HPDE6-E6E7 (cell line): ENCODE measurements around the gene PARP12.
"Not testable (repeated sequence)": the region's sequence is repeated elsewhere in the genome, so short reads cannot be mapped to it uniquely, and the experiment has no call there.

Source experiments
- DNase-seq: peaks from one replicate; pipeline ENCODE4 v3.0.0; 2011; ENCODE audit warnings: missing footprints; ENCODE audit errors: extremely low spot score

Gene PARP12

GRCh38 chr7:140062528-140063299 lies at the start of gene PARP12:
TSS of gene PARP12 (minus strand) at chr7:140062951. CDS start at chr7:140062847, 104 bp downstream.
- DNase-seq = peak; percentile 64

- DNase-seq = not testable (repeated sequence)
Observed at GRCh38 chr7:140108777-140109176, 46.0 kb upstream of the PARP12 start.

GRCh38 chr7:140096459-140096858 lies 33.7 kb upstream of the PARP12 start:
- DNase-seq = no peak

- DNase-seq = no peak
Observed at GRCh38 chr7:140093375-140093774, 30.6 kb upstream of the PARP12 start.

GRCh38 chr7:140085447-140085846 lies 22.7 kb upstream of the PARP12 start:
- DNase-seq = no peak

- no peak for DNase-seq
Observed at GRCh38 chr7:140084972-140085371, 22.2 kb upstream of the PARP12 start.

- no peak for DNase-seq
Observed at GRCh38 chr7:140084142-140084655, 21.4 kb upstream of the PARP12 start.

GRCh38 chr7:140082770-140083169 lies 20.0 kb upstream of the PARP12 start:
- no peak for DNase-seq

- no peak for DNase-seq
Observed at GRCh38 chr7:140081774-140082425, 19.1 kb upstream of the PARP12 start.

- no peak for DNase-seq
Observed at GRCh38 chr7:140080919-140081318, 18.2 kb upstream of the PARP12 start.

GRCh38 chr7:140079121-140079536 lies 16.4 kb upstream of the PARP12 start:
- DNase-seq = no peak

- DNase-seq = no peak
Observed at GRCh38 chr7:140078392-140078791, 15.6 kb upstream of the PARP12 start.

GRCh38 chr7:140074780-140075179 lies 12.0 kb upstream of the PARP12 start:
- no peak for DNase-seq

- DNase-seq = no peak
Observed at GRCh38 chr7:140070546-140070945, 7.8 kb upstream of the PARP12 start.

- no peak for DNase-seq
Observed at GRCh38 chr7:140069298-140069949, 6.7 kb upstream of the PARP12 start.

GRCh38 chr7:140068033-140068432 lies 5.3 kb upstream of the PARP12 start:
- DNase-seq = no peak

- no peak for DNase-seq
Observed at GRCh38 chr7:140067052-140067451, 4.3 kb upstream of the PARP12 start.

- DNase-seq = no peak
Observed at GRCh38 chr7:140062118-140062527, 628 bp downstream of the PARP12 start.

GRCh38 chr7:140061607-140061930 lies 1.2 kb downstream of the PARP12 start:
- DNase-seq = no peak

- no peak for DNase-seq
Observed at GRCh38 chr7:140060788-140061606, 1.8 kb downstream of the PARP12 start.

- DNase-seq = no peak
Observed at GRCh38 chr7:140060243-140060630, 2.5 kb downstream of the PARP12 start.
